ENCODE data around the gene KCND3.

KCND3 gene

GRCh38 chr1:111878649-111879048 is 110.8 kb downstream of the KCND3 start:
- no peak for DNase-seq

- no peak for DNase-seq
These were observed 111.4 kb downstream of the KCND3 start for GRCh38 chr1:111878091-111878490.

- DNase-seq, result no peak
These were observed 112.8 kb downstream of the KCND3 start for GRCh38 chr1:111876631-111877030.

DNA sequence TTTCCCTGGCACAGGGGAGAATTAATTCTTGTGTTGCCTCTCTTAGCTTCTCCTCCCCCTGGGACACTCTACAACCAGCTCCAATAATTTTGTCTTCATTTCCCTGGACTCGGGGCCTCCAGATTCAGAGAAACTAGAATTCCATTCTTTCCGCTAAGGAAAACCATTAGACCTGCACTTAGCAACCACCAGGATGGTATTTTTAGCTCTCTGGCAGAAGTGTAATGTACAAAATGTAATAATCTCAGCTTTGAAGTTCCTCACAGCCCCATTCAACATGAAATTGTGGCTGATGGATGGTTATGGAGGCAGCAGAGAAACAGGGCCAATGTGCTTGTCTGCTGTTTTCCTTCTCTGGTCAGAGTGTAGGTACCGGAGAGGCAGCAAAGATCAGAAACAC is 113.8 kb downstream of the KCND3 start:
- DNase-seq, result no peak

- no peak for DNase-seq
These were observed 115.9 kb downstream of the KCND3 start for GRCh38 chr1:111873460-111874030.

GRCh38 chr1:111870181-111870580 is 119.3 kb downstream of the KCND3 start:
- DNase-seq, result no peak

DNA sequence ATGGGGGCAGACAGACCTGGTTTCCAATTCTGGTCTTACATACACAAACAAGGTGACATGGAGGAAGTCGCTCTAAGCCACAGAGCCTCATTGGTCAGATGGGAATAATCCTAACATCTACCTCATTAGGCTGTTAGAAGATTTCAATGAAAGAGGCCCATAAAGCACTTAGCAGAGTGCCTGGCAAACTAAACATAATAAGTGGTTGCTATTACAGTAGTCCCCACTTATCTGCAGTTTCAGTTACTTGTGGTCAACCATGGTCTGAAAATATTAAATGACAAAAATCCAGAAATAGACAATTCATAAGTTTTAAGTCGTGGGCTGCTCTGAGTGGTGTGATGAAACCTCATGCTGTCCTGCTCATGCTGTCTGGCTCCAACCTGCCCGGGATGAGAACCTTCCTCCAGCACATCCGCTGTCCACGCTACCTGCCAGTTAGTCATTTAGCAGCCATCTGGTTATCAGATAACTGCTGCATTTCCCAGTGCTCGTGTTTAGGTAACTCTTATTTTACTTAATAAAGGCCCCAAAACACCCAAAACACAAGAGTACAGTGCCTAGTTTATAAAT is 121.5 kb downstream of the KCND3 start:
- no peak for DNase-seq

DNA sequence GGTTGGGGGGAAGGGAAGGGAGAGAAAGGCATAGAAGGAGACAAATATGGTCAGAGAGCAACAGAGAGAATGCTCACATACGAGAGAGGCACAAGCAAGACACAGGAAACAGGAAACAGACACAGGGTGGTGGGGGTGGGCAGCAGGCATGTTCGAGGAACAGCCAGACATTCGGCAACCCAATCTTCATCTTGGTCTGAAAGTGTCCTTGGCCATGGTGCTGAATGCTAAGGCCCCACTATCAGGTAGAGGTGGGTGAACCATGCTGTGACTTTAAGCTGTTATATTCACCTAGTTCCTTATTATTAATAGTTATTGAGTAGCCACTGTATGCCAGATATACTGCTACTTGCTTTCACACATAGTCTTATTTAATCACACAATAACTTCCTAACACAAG is 124.6 kb downstream of the KCND3 start:
- DNase-seq, result peak; percentile 14

DNA sequence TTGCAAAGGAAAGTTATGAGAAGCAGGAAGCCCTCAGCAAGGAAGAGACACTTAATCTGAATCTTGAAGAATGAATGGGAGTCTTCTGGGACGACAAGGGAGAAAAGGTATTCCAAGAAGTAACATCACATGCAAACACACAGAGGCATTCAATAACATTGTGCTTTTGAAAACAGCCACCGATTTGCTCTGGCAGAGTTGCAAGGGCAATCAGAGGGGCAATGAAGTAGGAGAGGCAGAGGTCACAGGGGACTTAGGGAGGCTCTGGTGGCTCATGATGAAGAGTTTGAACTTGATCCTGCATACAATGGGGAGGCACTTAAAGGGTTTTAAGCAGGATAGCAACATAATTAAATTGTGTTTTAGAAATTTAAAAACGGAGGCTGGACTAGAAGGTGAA is 126.1 kb downstream of the KCND3 start:
- DNase-seq, result no peak

- DNase-seq, result no peak
These were observed 126.9 kb downstream of the KCND3 start for GRCh38 chr1:111862599-111862998.

- no peak for DNase-seq
These were observed 127.9 kb downstream of the KCND3 start for GRCh38 chr1:111861523-111861922.

DNA sequence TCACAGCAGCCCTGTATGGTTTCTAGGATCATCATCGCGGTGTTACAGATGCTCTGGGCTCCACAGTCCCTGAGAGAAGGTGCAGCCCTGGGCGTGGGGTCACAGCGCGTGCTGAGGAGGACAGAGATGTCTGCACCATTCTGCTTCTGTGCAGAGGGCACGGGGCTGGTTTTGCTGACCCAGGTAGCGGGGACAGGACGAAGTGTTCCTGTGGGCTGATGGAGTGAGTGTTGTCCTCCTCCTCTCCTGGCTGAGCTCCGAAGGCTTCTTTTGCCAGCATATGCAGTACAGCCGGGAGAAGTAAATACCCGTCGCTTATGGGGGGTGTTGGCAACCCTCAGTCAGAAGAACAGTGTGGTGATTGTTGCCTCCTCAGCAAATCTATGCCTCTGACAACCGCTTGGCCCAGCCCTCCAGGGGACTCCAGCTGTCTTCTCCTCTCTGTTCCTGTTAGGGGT is 132.2 kb downstream of the KCND3 start:
- DNase-seq, result no peak

GRCh38 chr1:111856411-111857185 is 132.9 kb downstream of the KCND3 start:
- no peak for DNase-seq

- DNase-seq, result no peak
These were observed 134.2 kb downstream of the KCND3 start for GRCh38 chr1:111855260-111855659.

DNA sequence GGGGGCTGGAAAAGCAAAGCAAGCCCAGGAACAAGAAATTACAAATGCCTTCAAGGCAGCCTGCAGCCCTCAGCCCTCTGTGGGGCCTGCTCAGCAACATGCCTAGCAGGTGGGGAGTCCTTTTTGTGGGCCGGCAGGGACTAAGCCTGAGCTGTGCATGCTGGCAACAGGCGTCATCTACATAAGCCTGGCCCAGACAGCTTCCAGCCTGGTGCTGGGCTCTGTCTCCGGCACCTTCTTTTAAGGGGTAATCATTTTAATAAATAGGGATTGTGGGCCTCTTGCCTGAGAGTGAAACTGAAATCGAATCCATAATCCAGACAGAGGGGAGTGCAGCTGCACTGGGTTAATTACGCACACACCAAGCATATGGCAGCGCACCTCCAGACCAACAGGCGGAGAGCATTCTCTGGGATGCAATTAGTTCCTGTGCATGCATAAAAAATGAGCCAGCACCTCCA is 137.2 kb downstream of the KCND3 start:
- DNase-seq, result no peak

- peak; percentile 5 for DNase-seq
These were observed 137.9 kb downstream of the KCND3 start for GRCh38 chr1:111851552-111851951.

GRCh38 chr1:111850109-111850508 is 139.4 kb downstream of the KCND3 start:
- no peak for DNase-seq

- no peak for DNase-seq
These were observed 140.5 kb downstream of the KCND3 start for GRCh38 chr1:111848852-111849545.

- no peak for DNase-seq
These were observed 142.0 kb downstream of the KCND3 start for GRCh38 chr1:111847466-111847865.

- no peak for DNase-seq
These were observed 142.6 kb downstream of the KCND3 start for GRCh38 chr1:111846842-111847241.

DNA sequence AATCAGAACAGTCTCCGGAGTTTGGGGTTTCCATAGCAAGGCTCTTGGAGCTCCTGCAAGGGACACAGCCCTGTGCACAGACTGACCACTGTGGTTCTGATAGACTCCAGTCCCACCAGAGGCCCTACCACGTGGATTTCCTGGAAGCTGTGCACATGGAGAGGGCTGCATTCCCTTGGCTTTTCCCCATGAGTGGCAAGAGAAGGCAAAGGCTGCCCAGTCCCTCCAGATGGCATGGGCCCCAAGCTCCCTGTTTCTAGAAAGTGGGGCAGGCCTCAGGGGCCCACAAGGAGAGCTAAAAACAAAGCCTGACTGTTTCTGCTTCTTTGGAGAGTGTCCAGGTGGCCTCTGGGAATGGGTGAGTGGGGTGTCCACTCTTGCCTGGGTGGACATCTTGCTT is 146.3 kb downstream of the KCND3 start:
- DNase-seq, result no peak

DNA sequence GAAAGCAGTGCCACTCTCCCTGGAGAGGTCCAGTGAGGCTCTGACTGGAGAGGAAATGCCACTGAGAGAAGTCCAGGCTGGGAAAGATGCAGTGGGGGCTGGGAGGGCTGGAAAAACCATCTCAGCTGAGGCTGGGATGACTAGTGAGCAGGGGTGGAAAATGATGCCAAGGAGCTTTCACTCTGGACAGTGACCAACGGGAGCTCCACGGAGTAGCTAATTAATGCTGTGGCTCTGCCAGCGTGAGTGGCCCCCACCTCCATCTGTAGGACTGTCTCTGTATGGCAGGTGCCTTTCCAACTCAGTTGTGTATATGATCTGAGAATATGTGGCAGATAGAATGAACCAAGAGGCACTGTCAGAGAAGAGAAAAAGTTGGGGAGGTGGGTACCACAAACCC is 147.1 kb downstream of the KCND3 start:
- DNase-seq, result no peak

GRCh38 chr1:111841746-111842145 is 147.7 kb downstream of the KCND3 start:
- DNase-seq, result no peak
